ENCODE measurements around the gene CLEC20A.

DNA sequence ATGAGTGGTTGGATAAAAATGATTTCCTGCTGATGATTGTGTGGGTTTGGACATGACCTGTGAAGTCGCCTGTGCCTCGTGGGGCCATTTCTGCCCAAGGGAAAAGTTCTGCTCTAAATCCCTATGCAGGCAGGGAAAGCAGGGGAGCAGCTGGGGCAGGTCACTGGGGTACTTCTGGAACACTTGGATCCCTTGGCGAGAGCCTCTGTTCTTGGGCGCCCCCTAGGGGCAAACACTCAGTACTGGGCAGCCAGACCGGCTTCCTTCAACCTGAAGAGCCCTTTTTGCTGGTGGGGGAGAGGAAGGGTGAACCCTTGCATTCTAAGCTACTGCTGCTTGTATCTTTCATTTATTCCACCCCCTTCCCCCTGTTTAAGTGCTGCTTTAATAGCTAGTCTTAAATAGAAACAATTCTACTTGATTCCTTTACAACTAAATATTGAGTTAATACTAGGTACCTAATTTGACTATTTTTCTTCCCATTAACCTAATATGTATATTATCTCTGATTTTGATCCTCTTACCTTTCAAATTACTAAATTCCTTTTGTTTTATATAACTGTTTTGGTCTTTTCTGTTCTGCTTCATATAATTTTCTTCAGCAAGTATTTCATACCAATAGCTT lies 5.1 kb upstream of the CLEC20A start:
- TF ChIP-seq EZH2phosphoT487 (IDR thresholded peaks at IDR 0.05; ENCODE audit: insufficient read depth, low read depth) = no peak
- TF ChIP-seq EZH2 (IDR thresholded peaks at IDR 0.05; ENCODE audit: insufficient read depth, poor library complexity, severe bottlenecking) = no peak
